K562 (cell line): ENCODE results near the gene ARHGEF33. TPM values are rescaled to one million over a fixed set of nuclear protein-coding genes. Genes with fewer than 3 reads are reported as not detected.

Source experiments
- ATAC-seq: fragments of 200-7000 bp; cut with Tn5 transposase; 3 replicates; pipeline ENCODE4 v1.9.1; 2020; ENCODE audit warnings: moderate library complexity
- BruUV-seq: library from RNA; stranded (reverse); fragments of 400-500 nt; replicated peaks from 2 replicates; lab custom pipeline; 2021; lab: Mats Ljungman, UMichigan
- CTCF ChIA-PET: fragments of 300-600 bp; formaldehyde crosslinking; extraction: SDS; loops from one replicate; lab custom pipeline; 2021; ENCODE audit warnings: low intra/inter-chr PET ratio; lab: Yijun Ruan, JAX
- POLR2A ChIA-PET: fragments of 300-600, 350-650 bp; sonication (Branson Sonifier 250); formaldehyde crosslinking; extraction: SDS; loops from one replicate; lab custom pipeline; 2021; ENCODE audit warnings: antibody characterized with exemption, inconsistent platforms; lab: Yijun Ruan, JAX
- DNase-seq, 4 experiments: peaks; one replicate each; pipeline versions ENCODE4 v3.0.0 to v3.0.0-alpha.2; 2011 to 2018; ENCODE audit warnings: low spot score in 3 of 4, mixed read lengths in 3 of 4; ENCODE audit errors: extremely low read depth in 1 of 4
- FAIRE-seq: peaks from 2 replicates; lab custom pipeline; 2011; peaks lifted over from hg19 to GRCh38; lab: Jason Lieb, UNC
- H2AFZ ChIP-seq: 2 replicates; pipeline ENCODE4 v1.6.0; 2011; ENCODE audit warnings: low read depth, low read length, control low read depth, inconsistent platforms
- H3K27ac ChIP-seq: fragments of 200-600 bp; 3 replicates; pipeline ENCODE4 v1.8.0; 2011; ENCODE audit warnings: low read depth, mild to moderate bottlenecking, control low read depth, inconsistent platforms, low read length, moderate library complexity, mixed read lengths; ENCODE audit errors: extremely low read depth
- H3K27me3 ChIP-seq, 2 experiments: fragments of 300-600 bp in 1 of 2; 2 replicates in 1 of 2; 3 replicates in 1 of 2; pipeline versions ENCODE4 v1.6.0 to v1.8.0; 2011; ENCODE audit warnings: inconsistent platforms in 2 of 2, low read length in 2 of 2, mild to moderate bottlenecking in 1 of 2, mixed read lengths in 1 of 2, moderate library complexity in 1 of 2; ENCODE audit not compliant: control insufficient read depth in 2 of 2, insufficient read depth in 2 of 2
- H3K36me3 ChIP-seq: fragments of 300-600 bp; 3 replicates; pipeline ENCODE4 v1.8.0; 2011; ENCODE audit warnings: mild to moderate bottlenecking, low read length, inconsistent platforms; ENCODE audit not compliant: control insufficient read depth, insufficient read depth
- H3K4me1 ChIP-seq, 2 experiments: fragments of 200-600 bp in 1 of 2; replicated peaks in 1 of 2; 2 replicates in 1 of 2; 3 replicates in 1 of 2; pipeline versions ENCODE4 v1.5.1 to v1.8.0; 2011; ENCODE audit warnings: inconsistent platforms in 2 of 2, low read length in 2 of 2, mild to moderate bottlenecking in 1 of 2, mixed read lengths in 1 of 2, moderate library complexity in 1 of 2; ENCODE audit not compliant: control insufficient read depth in 2 of 2, insufficient read depth in 2 of 2
- H3K4me2 ChIP-seq: 2 replicates; pipeline ENCODE4 v1.6.1; 2011; ENCODE audit warnings: low read length, control low read depth, inconsistent platforms, mixed read lengths; ENCODE audit not compliant: insufficient read depth
- H3K4me3 ChIP-seq: fragments of 200-600 bp; sonication (generic), shearing (Covaris generic); 2 replicates; pipeline ENCODE4 v1.5.1; 2016; ENCODE audit warnings: control low read depth, inconsistent platforms
- H3K79me2 ChIP-seq: fragments of 200-600 bp; 3 replicates; pipeline ENCODE4 v1.8.0; 2011; ENCODE audit warnings: low read length, inconsistent platforms; ENCODE audit not compliant: control insufficient read depth, insufficient read depth
- H3K9ac ChIP-seq, 2 experiments: 2 replicates each; pipeline versions ENCODE4 v1.6.0 to v1.6.1; 2011; ENCODE audit warnings: low read depth in 2 of 2, low read length in 2 of 2, control low read depth in 1 of 2, inconsistent platforms in 1 of 2, mild to moderate bottlenecking in 1 of 2, mixed read lengths in 1 of 2; ENCODE audit not compliant: insufficient read depth in 1 of 2
- H3K9me1 ChIP-seq: one replicate; pipeline ENCODE4 v1.6.0; 2011; ENCODE audit warnings: inconsistent platforms, mild to moderate bottlenecking, low read length, moderate library complexity; ENCODE audit not compliant: control insufficient read depth, insufficient read depth
- H3K9me3 ChIP-seq: replicated peaks from 2 replicates; pipeline ENCODE4 v1.5.1; 2011; ENCODE audit warnings: low read depth, low read length, inconsistent platforms; ENCODE audit not compliant: control insufficient read depth, insufficient read depth
- H4K20me1 ChIP-seq: replicated peaks from 2 replicates; pipeline ENCODE4 v1.6.1; 2011; ENCODE audit warnings: low read length, inconsistent platforms, mixed read lengths; ENCODE audit not compliant: control insufficient read depth, insufficient read depth
- BRF1 ChIP-seq: IDR thresholded peaks from 3 replicates; pipeline ENCODE4 v1.6.1; 2011; ENCODE audit warnings: borderline replicate concordance, mild to moderate bottlenecking; ENCODE audit not compliant: insufficient read length; ENCODE audit errors: extremely low read depth
- CAMTA2 ChIP-seq: fragments of 250-450 bp; sonication (Bioruptor Pico); conservative IDR thresholded peaks from 2 replicates; pipeline ENCODE4 v1.5.1; 2022
- CEBPG ChIP-seq, 3 experiments: fragments of 200-800 bp in 1 of 3; sonication (Bioruptor generic) in 1 of 3; sonication (generic) in 1 of 3; formaldehyde crosslinking in 1 of 3; IDR thresholded peaks in 2 of 3; conservative IDR thresholded peaks in 1 of 3; 2 replicates each; pipeline versions ENCODE4 v1.6.1 to v1.8.0; 2016 to 2022; ENCODE audit warnings: missing compliant biosample characterization in 2 of 3, missing genetic modification characterization in 2 of 3, mild to moderate bottlenecking in 1 of 3, missing genetic modification reagents in 1 of 3
- HDAC3 ChIP-seq: fragments of 450-650 bp; IDR thresholded peaks from 2 replicates; pipeline ENCODE4 v1.6.1; 2018; ENCODE audit warnings: borderline replicate concordance, mild to moderate bottlenecking, moderate library complexity; ENCODE audit not compliant: partially characterized antibody
- HLTF ChIP-seq: fragments of 450-650 bp; IDR thresholded peaks from 2 replicates; pipeline ENCODE4 v1.6.1; 2016
- PPARD ChIP-seq: fragments of 250-450 bp; sonication (Bioruptor Pico); IDR thresholded peaks from 2 replicates; pipeline ENCODE4 v1.8.0; 2022; ENCODE audit warnings: inconsistent platforms, mild to moderate bottlenecking, moderate library complexity
- TAF1 ChIP-seq: IDR thresholded peaks from 2 replicates; pipeline ENCODE4 v1.6.1; 2011; ENCODE audit warnings: mild to moderate bottlenecking, low read length, moderate library complexity; ENCODE audit not compliant: insufficient read depth, control insufficient read depth, severe bottlenecking; ENCODE audit errors: extremely low read depth
- TRIM24 ChIP-seq, 2 experiments: fragments of 450-650 bp; IDR thresholded peaks; 2 replicates each; pipeline ENCODE4 v1.6.1; 2016
- ZBTB33 ChIP-seq: sonication (generic); formaldehyde crosslinking; IDR thresholded peaks from 2 replicates; pipeline ENCODE4 v1.8.1; 2023; ENCODE audit warnings: mild to moderate bottlenecking, missing genetic modification reagents
- ZNF121 ChIP-seq: sonication (generic); formaldehyde crosslinking; conservative IDR thresholded peaks from 2 replicates; pipeline ENCODE4 v1.8.0; 2022; ENCODE audit warnings: missing genetic modification reagents
- ZNF146 ChIP-seq: IDR thresholded peaks from one replicate; pipeline ENCODE4 v1.6.1; 2018; ENCODE audit warnings: missing compliant biosample characterization; ENCODE audit not compliant: unreplicated experiment
- ZNF217 ChIP-seq: sonication (generic); formaldehyde crosslinking; IDR thresholded peaks from 2 replicates; pipeline ENCODE4 v1.8.0; 2022; ENCODE audit warnings: mild to moderate bottlenecking, missing genetic modification reagents
- ZNF408 ChIP-seq: fragments of 250-450 bp; sonication (Bioruptor Pico); IDR thresholded peaks from 2 replicates; pipeline ENCODE4 v1.4.0; 2020; ENCODE audit warnings: low read depth, mild to moderate bottlenecking, moderate library complexity
- ZNF785 ChIP-seq: fragments of 250-450 bp; sonication (Bioruptor Pico); IDR thresholded peaks from 2 replicates; pipeline ENCODE4 v1.4.0; 2020; ENCODE audit warnings: mild to moderate bottlenecking
- WGBS: fragments of 100-300 bp; shearing (Covaris generic); methylation state at CpG from one replicate; pipeline ENCODE4 v1.1.6; 2016; ENCODE audit warnings: low coverage, mixed read lengths; ENCODE audit not compliant: insufficient coverage; ENCODE audit errors: missing lambda C conversion rate; 5-methylcytosine and 5-hydroxymethylcytosine counted together
- in situ Hi-C: fragments of 300-500 bp; cut with MboI; formaldehyde crosslinking; loops from 4 replicates; pipeline ENCODE4 v1.15.0; 2018; ENCODE audit warnings: inconsistent platforms, mixed read lengths
- intact Hi-C: fragments of 100-400 bp; cut with micrococcal nuclease; formaldehyde crosslinking; loops from 2 replicates; pipeline ENCODE4 v1.14.2; 2022
- polyA plus RNA-seq, 8 experiments: library from polyadenylated mRNA; depleted of rRNA in 4 of 8; stranded (reverse) in 5 of 8; unstranded in 3 of 8; fragments of >200 nt; fragmentation: Nextera tagmentation in 2 of 8; fragmentation: Illumina TruSeq in 1 of 8; extraction: Ambion mirVana in 2 of 8; extraction: Trizol in 1 of 8; gene quantifications; 2 replicates each; pipeline versions ENCODE4 v1.2.1 to v1.2.3, GENCODE V29; 2011 to 2014; ENCODE audit warnings: inconsistent platforms in 1 of 8, missing spikeins in 1 of 8
- total RNA-seq, 7 experiments: library from RNA; depleted of rRNA in 6 of 7; stranded (reverse); fragments of >200 nt in 6 of 7; fragmentation: Illumina TruSeq in 2 of 7; extraction: Trizol in 2 of 7; gene quantifications; 2 replicates each; pipeline versions ENCODE4 v1.2.1 to v1.2.3, GENCODE V29; 2011 to 2021; ENCODE audit warnings: low replicate concordance in 1 of 7
- TF ChIP-seq, protein P1 (sequence below): fragments of 450-650 bp; IDR thresholded peaks from 2 replicates; pipeline ENCODE4 v1.7.1; 2018; ENCODE audit warnings: mild to moderate bottlenecking, low read depth; ENCODE audit not compliant: partially characterized antibody
- TF ChIP-seq, protein P2 (sequence below), 2 experiments: fragments of 450-650 bp in 1 of 2; sonication (generic) in 1 of 2; formaldehyde crosslinking in 1 of 2; IDR thresholded peaks in 1 of 2; conservative IDR thresholded peaks in 1 of 2; 2 replicates each; pipeline versions ENCODE4 v1.6.1 to v1.8.1; 2016 to 2023; ENCODE audit warnings: mild to moderate bottlenecking in 2 of 2, moderate library complexity in 2 of 2, inconsistent platforms in 1 of 2, missing genetic modification reagents in 1 of 2

The ARHGEF33 gene
- total and polyA plus RNA-seq, 9 of the 15 experiments (the other 6 are each of a cell fraction or from before 2014, with no cell fraction given), result 0.01 to 0.08 (median 0.03) TPM; not detected in 5

DNA sequence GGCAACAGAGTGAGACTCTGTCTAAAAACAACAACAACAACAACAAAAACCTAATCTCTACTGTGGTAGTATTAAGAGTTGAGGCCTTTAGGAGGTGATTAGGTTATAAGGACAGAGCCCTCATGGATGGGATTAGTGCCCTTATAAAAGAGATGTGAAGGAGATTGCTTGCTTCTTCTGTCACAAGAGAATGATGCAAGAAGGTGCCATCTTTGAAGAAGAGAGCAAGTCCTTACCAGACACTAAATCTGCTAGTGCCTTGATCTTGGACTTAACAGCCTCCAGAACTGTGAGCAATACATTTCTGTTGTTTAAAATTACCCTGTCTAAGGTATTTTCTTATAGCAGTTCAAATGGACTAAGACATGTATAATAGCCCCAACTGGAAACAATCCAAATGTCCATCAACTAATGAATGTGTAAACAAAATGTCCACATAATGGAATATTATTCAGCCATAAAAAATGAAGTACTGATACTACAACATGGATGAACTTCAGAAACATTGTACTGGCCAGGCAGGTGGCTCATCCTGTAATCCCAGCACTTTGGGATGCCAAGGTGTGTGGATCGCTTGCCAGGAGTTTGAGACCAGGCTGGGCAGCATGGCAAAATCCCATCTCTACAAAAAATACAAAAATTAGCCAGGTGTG, 1.6 kb upstream of the ARHGEF33 start:
- intact Hi-C loops (no loop called here), in situ Hi-C loops (no loop called here)
- FAIRE-seq (no peak), ATAC-seq (no peak), DNase-seq (no peak)
- Histone ChIP-seq H3K4me3 (no peak overlapping the region), H3K27me3 (peaks cover under 1 to 3% of the 10 kb centered on the region in 2 experiments; a peak in 2 of 5 replicates), H3K4me1 (no peaks in the 10 kb centered on the region; a peak in 1 of 5 replicates), H3K9me3 (no peaks in the 10 kb centered on the region), H3K9me1 (no peaks in the 10 kb centered on the region), H3K36me3 (no peaks in the 10 kb centered on the region), H3K27ac (no peak overlapping the region), H3K9ac (no peak overlapping the region), H3K4me2 (no peak overlapping the region), H2AFZ (0 out of 2 replicates have a peak overlapping the region, but pooled peaks have one; percentile 57), H4K20me1 (no peaks in the 10 kb centered on the region), H3K79me2 (no peaks in the 10 kb centered on the region)
- POLR2A ChIA-PET, result no interaction called here
- WGBS, result 69% methylated on average over 1 of the region's 1 CpG
- no TSS peak for BruUV-seq
- CTCF ChIA-PET, result no interaction called here
- no peak for TF ChIP-seq PPARD (CRISPR knock-in tag)
- TF ChIP-seq HLTF, result no peak
- TF ChIP-seq ZNF408, result no peak
- TF ChIP-seq ZNF146, result peak; percentile 56
- no peak for TF ChIP-seq ZBTB33 (CRISPR knock-in tag)
- TF ChIP-seq CEBPG (CRISPR knock-in tag; IDR thresholded peaks at IDR 0.05), result peak; percentile 67; the same call in 1 of the 2 replicates
- peak in 1 of 2 experiments; percentile 53; a peak in 1 of 4 replicates for TF ChIP-seq CEBPG (tag; conservative IDR thresholded peaks at IDR 0.05 in 1 of 2, IDR thresholded peaks at IDR 0.05 in 1 of 2)
- no peak for TF ChIP-seq TAF1
- no peak for TF ChIP-seq ZNF217 (CRISPR knock-in tag)
- peak; percentile 86 to 90; a peak in 2 of 4 replicates for TF ChIP-seq TRIM24 (IDR thresholded peaks at IDR 0.05)
- TF ChIP-seq, protein P1, sequence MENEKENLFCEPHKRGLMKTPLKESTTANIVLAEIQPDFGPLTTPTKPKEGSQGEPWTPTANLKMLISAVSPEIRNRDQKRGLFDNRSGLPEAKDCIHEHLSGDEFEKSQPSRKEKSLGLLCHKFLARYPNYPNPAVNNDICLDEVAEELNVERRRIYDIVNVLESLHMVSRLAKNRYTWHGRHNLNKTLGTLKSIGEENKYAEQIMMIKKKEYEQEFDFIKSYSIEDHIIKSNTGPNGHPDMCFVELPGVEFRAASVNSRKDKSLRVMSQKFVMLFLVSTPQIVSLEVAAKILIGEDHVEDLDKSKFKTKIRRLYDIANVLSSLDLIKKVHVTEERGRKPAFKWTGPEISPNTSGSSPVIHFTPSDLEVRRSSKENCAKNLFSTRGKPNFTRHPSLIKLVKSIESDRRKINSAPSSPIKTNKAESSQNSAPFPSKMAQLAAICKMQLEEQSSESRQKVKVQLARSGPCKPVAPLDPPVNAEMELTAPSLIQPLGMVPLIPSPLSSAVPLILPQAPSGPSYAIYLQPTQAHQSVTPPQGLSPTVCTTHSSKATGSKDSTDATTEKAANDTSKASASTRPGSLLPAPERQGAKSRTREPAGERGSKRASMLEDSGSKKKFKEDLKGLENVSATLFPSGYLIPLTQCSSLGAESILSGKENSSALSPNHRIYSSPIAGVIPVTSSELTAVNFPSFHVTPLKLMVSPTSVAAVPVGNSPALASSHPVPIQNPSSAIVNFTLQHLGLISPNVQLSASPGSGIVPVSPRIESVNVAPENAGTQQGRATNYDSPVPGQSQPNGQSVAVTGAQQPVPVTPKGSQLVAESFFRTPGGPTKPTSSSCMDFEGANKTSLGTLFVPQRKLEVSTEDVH, result no peak
- TF ChIP-seq ZNF121 (CRISPR knock-in tag), result peak; percentile 34; the same call in 1 of the 2 replicates
- no peak for TF ChIP-seq BRF1
- TF ChIP-seq HDAC3, result no peak
- TF ChIP-seq, protein P2, sequence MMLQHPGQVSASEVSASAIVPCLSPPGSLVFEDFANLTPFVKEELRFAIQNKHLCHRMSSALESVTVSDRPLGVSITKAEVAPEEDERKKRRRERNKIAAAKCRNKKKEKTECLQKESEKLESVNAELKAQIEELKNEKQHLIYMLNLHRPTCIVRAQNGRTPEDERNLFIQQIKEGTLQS (IDR thresholded peaks at IDR 0.05), result peak; percentile 38
- TF ChIP-seq, protein P2 (CRISPR knock-in tag; conservative IDR thresholded peaks at IDR 0.05), result no peak
- TF ChIP-seq ZNF785 (CRISPR knock-in tag), result no peak
- no peak for TF ChIP-seq CAMTA2 (CRISPR knock-in tag)
